Loucy (cell line): ENCODE data around the gene PRSS50.

Source experiments
- H2AFZ ChIP-seq: fragments of 200-600 bp; sonication (generic); 2 replicates; pipeline ENCODE4 v1.6.0; 2016; ENCODE audit warnings: antibody characterized with exemption, mild to moderate bottlenecking, low read length, moderate library complexity
- H3F3A ChIP-seq: fragments of 200-600 bp; 2 replicates; pipeline ENCODE4 v1.6.0; 2016; ENCODE audit warnings: antibody characterized with exemption, low read depth, mild to moderate bottlenecking
- H3K27me3 ChIP-seq: fragments of 200-600 bp; sonication (generic); 2 replicates; pipeline ENCODE4 v1.6.1; 2014; ENCODE audit warnings: low read length, mild to moderate bottlenecking; ENCODE audit not compliant: insufficient read depth, poor library complexity, severe bottlenecking
- H3K36me3 ChIP-seq: fragments of 200-600 bp; sonication (generic); 2 replicates; pipeline ENCODE4 v1.6.1; 2016; ENCODE audit warnings: low read length; ENCODE audit not compliant: insufficient read depth
- H3K4me1 ChIP-seq: fragments of 200-600 bp; sonication (generic); 2 replicates; pipeline ENCODE4 v1.5.1; 2014; ENCODE audit warnings: low read length, mild to moderate bottlenecking; ENCODE audit not compliant: insufficient read depth, poor library complexity, severe bottlenecking
- H3K4me2 ChIP-seq: fragments of 200-600 bp; sonication (generic); 2 replicates; pipeline ENCODE4 v1.6.0; 2014; ENCODE audit warnings: antibody characterized with exemption, low read length, low read depth, mild to moderate bottlenecking; ENCODE audit not compliant: poor library complexity, severe bottlenecking
- H3K4me3 ChIP-seq: fragments of 200-600 bp; sonication (generic); 2 replicates; pipeline ENCODE4 v1.5.1; 2014; ENCODE audit warnings: low read length, mild to moderate bottlenecking, mixed read lengths; ENCODE audit not compliant: poor library complexity, severe bottlenecking
- H3K79me2 ChIP-seq: fragments of 200-600 bp; sonication (generic); 2 replicates; pipeline ENCODE4 v1.6.1; 2014; ENCODE audit warnings: low read length; ENCODE audit not compliant: insufficient read depth
- H3K9ac ChIP-seq: fragments of 200-600 bp; sonication (generic); 2 replicates; pipeline ENCODE4 v1.6.0; 2014; ENCODE audit warnings: mild to moderate bottlenecking, low read depth, low read length, moderate library complexity; ENCODE audit not compliant: poor library complexity, severe bottlenecking
- H3K9me2 ChIP-seq: fragments of 200-600 bp; sonication (generic); replicated peaks from 2 replicates; pipeline ENCODE4 v1.6.1; 2016; ENCODE audit warnings: low read depth, low read length, mixed read lengths
- H3K9me3 ChIP-seq: fragments of 200-600 bp; sonication (generic); 2 replicates; pipeline ENCODE4 v1.6.1; 2014; ENCODE audit warnings: mild to moderate bottlenecking, antibody characterized with exemption, low read length, low read depth; ENCODE audit not compliant: insufficient read depth
- H4K20me1 ChIP-seq: fragments of 200-600 bp; sonication (generic); 2 replicates; pipeline ENCODE4 v1.6.0; 2014; ENCODE audit warnings: antibody characterized with exemption, low read length, mild to moderate bottlenecking; ENCODE audit not compliant: insufficient read depth, poor library complexity, severe bottlenecking
- CTCF ChIP-seq: fragments of 200-600 bp; sonication (generic); conservative IDR thresholded peaks from 2 replicates; pipeline ENCODE4 v1.5.1; 2014; ENCODE audit warnings: mild to moderate bottlenecking, antibody characterized with exemption, low read length
- EZH2phosphoT487 ChIP-seq: fragments of 200-600 bp; IDR thresholded peaks from 2 replicates; pipeline ENCODE4 v1.6.1; 2018; ENCODE audit warnings: antibody characterized with exemption, mild to moderate bottlenecking, moderate library complexity, borderline replicate concordance

The PRSS50 gene

GRCh38 chr3:46700772-46701171, 16.9 kb downstream of the PRSS50 start:
- Histone ChIP-seq H3K9ac (no peak overlapping the region), H3K79me2 (no peaks in the 10 kb centered on the region), H3K4me2 (no peak overlapping the region), H3K9me3 (no peaks in the 10 kb centered on the region), H4K20me1 (no peaks in the 10 kb centered on the region), H2AFZ (no peak overlapping the region), H3K36me3 (no peaks in the 10 kb centered on the region), H3K27me3 (no peaks in the 10 kb centered on the region), H3K4me3 (no peak overlapping the region), H3K9me2 (no peaks in the 10 kb centered on the region), H3F3A (no peaks in the 10 kb centered on the region), H3K4me1 (peaks cover 9% of the 10 kb centered on the region)
- TF ChIP-seq EZH2phosphoT487: no peak
- no peak for TF ChIP-seq CTCF

- H2AFZ ChIP-seq: no peak overlapping the region
- no peaks in the 10 kb centered on the region for H4K20me1 ChIP-seq
- no peaks in the 10 kb centered on the region for H3K9me2 ChIP-seq
- H3F3A ChIP-seq: no peaks in the 10 kb centered on the region
- H3K4me2 ChIP-seq: no peak overlapping the region
- H3K4me3 ChIP-seq: no peak overlapping the region
- TF ChIP-seq EZH2phosphoT487: no peak
- TF ChIP-seq CTCF: no peak
- no peaks in the 10 kb centered on the region for H3K9me3 ChIP-seq
- H3K79me2 ChIP-seq: no peaks in the 10 kb centered on the region
- no peak overlapping the region for H3K9ac ChIP-seq
- H3K36me3 ChIP-seq: no peaks in the 10 kb centered on the region
- no peaks in the 10 kb centered on the region for H3K27me3 ChIP-seq
- H3K4me1 ChIP-seq: peaks cover 18% of the 10 kb centered on the region
Observed at GRCh38 chr3:46699676-46700523, 17.8 kb downstream of the PRSS50 start.

- Histone ChIP-seq H3K9me2 (no peaks in the 10 kb centered on the region), H3K4me1 (peaks cover 31% of the 10 kb centered on the region), H3K36me3 (no peaks in the 10 kb centered on the region), H4K20me1 (no peaks in the 10 kb centered on the region), H3K9ac (peak overlapping the region; percentile 49), H2AFZ (no peak overlapping the region), H3K4me2 (peak overlapping the region; percentile 40), H3K27me3 (no peaks in the 10 kb centered on the region), H3K4me3 (peak overlapping the region; percentile 5), H3F3A (no peaks in the 10 kb centered on the region), H3K9me3 (no peaks in the 10 kb centered on the region), H3K79me2 (no peaks in the 10 kb centered on the region)
- no peak for TF ChIP-seq CTCF
- no peak for TF ChIP-seq EZH2phosphoT487
Observed at GRCh38 chr3:46695962-46696894, 21.4 kb downstream of the PRSS50 start.
